HepG2 (cell line): ENCODE results near the gene BABAM2. TPM values are rescaled to one million over a fixed set of nuclear protein-coding genes. Genes with fewer than 3 reads are reported as not detected.

Experiments
- ATAC-seq: fragments of 200-7000 bp; cut with Tn5 transposase; 3 replicates; pipeline ENCODE4 v1.9.1; 2020; ENCODE audit warnings: mild to moderate bottlenecking, moderate library complexity
- BruUV-seq: library from RNA; stranded (reverse); fragments of 400-500 nt; replicated peaks from 2 replicates; lab custom pipeline; 2021; lab: Mats Ljungman, UMichigan
- CTCF ChIA-PET: fragments of 300-600 bp; formaldehyde crosslinking; extraction: SDS; loops from one replicate; lab custom pipeline; 2021; ENCODE audit warnings: low total read pairs, inconsistent platforms, low intra/inter-chr PET ratio; lab: Yijun Ruan, JAX
- POLR2A ChIA-PET: fragments of 350-600 bp; sonication (Branson Sonifier 250); formaldehyde crosslinking; loops from one replicate; lab custom pipeline; 2020; ENCODE audit warnings: antibody characterized with exemption, inconsistent platforms; lab: Yijun Ruan, JAX
- DNase-seq: peaks from one replicate; pipeline ENCODE4 v3.0.0-alpha.2; 2015; ENCODE audit warnings: low spot score
- FAIRE-seq: peaks from 3 replicates; lab custom pipeline; 2011; peaks lifted over from hg19 to GRCh38; lab: Jason Lieb, UNC
- H2AFZ ChIP-seq: one replicate; pipeline ENCODE4 v1.6.1; 2011; ENCODE audit warnings: low read length, inconsistent platforms
- H3K27ac ChIP-seq: fragments of 300-600 bp; 3 replicates; pipeline ENCODE4 v1.8.0; 2011; ENCODE audit warnings: mixed run types, mild to moderate bottlenecking, mixed read lengths, low read length, inconsistent platforms; ENCODE audit not compliant: insufficient read depth; ENCODE audit errors: extremely low read length
- H3K27me3 ChIP-seq, 2 experiments: fragments of 200-600 bp in 1 of 2; 2 replicates in 1 of 2; 3 replicates in 1 of 2; pipeline versions ENCODE4 v1.6.0 to v1.8.0; 2011; ENCODE audit warnings: low read length in 2 of 2, mild to moderate bottlenecking in 2 of 2, moderate library complexity in 2 of 2, inconsistent platforms in 1 of 2; ENCODE audit not compliant: insufficient read depth in 2 of 2, control insufficient read depth in 1 of 2
- H3K36me3 ChIP-seq, 2 experiments: fragments of 200-600 bp in 1 of 2; replicated peaks in 1 of 2; 2 replicates in 1 of 2; 3 replicates in 1 of 2; pipeline versions ENCODE4 v1.5.1 to v1.8.0; 2011; ENCODE audit warnings: low read length in 2 of 2, inconsistent platforms in 1 of 2; ENCODE audit not compliant: insufficient read depth in 2 of 2, control insufficient read depth in 1 of 2
- H3K4me1 ChIP-seq: 2 replicates; pipeline ENCODE4 v1.5.1; 2012; ENCODE audit warnings: low read length, inconsistent platforms; ENCODE audit not compliant: insufficient read depth
- H3K4me2 ChIP-seq: 2 replicates; pipeline ENCODE4 v1.6.0; 2011; ENCODE audit warnings: low read depth, low read length, inconsistent platforms
- H3K4me3 ChIP-seq, 3 experiments: fragments of 200-600 bp in 1 of 3; sonication (generic), shearing (Covaris generic) in 1 of 3; replicated peaks in 1 of 3; 2 replicates each; pipeline ENCODE4 v1.5.1; 2011 to 2016; ENCODE audit warnings: low read length in 3 of 3, inconsistent platforms in 2 of 3, low read depth in 2 of 3, mild to moderate bottlenecking in 2 of 3, control low read depth in 1 of 3, mixed read lengths in 1 of 3; ENCODE audit not compliant: insufficient read depth in 1 of 3
- H3K79me2 ChIP-seq: one replicate; pipeline ENCODE4 v1.6.1; 2011; ENCODE audit warnings: low read length, inconsistent platforms; ENCODE audit not compliant: insufficient read depth
- H3K9ac ChIP-seq: 2 replicates; pipeline ENCODE4 v1.6.0; 2011; ENCODE audit warnings: mild to moderate bottlenecking, low read depth, low read length, inconsistent platforms; ENCODE audit not compliant: insufficient read depth
- H3K9me3 ChIP-seq: 2 replicates; pipeline ENCODE4 v1.5.1; 2012; ENCODE audit warnings: mild to moderate bottlenecking, low read length
- H4K20me1 ChIP-seq: 2 replicates; pipeline ENCODE4 v1.6.0; 2011; ENCODE audit warnings: inconsistent platforms, mild to moderate bottlenecking, low read length, moderate library complexity; ENCODE audit not compliant: insufficient read depth
- ELK4 ChIP-seq: sonication (generic); formaldehyde crosslinking; IDR thresholded peaks from 2 replicates; pipeline ENCODE4 v1.9.0; 2021; ENCODE audit warnings: missing genetic modification reagents, borderline replicate concordance
- HNF1A ChIP-seq, 2 experiments: sonication (generic) in 1 of 2; formaldehyde crosslinking in 1 of 2; IDR thresholded peaks; 2 replicates each; pipeline versions ENCODE4 v1.4.0 to v1.6.1; 2016 to 2020; ENCODE audit warnings: borderline replicate concordance in 1 of 2, low read depth in 1 of 2, mild to moderate bottlenecking in 1 of 2, missing genetic modification reagents in 1 of 2
- KDM4B ChIP-seq: sonication (generic); formaldehyde crosslinking; IDR thresholded peaks from 2 replicates; pipeline ENCODE4 v1.4.0; 2020; ENCODE audit warnings: missing genetic modification reagents
- KLF6 ChIP-seq: IDR thresholded peaks from 2 replicates; pipeline ENCODE4 v1.8.0; 2016; ENCODE audit warnings: missing biosample characterization, missing genetic modification reagents
- MXI1 ChIP-seq: IDR thresholded peaks from 3 replicates; pipeline ENCODE4 v1.6.1; 2012; ENCODE audit warnings: low read depth, low read length, inconsistent platforms, borderline replicate concordance
- PAF1 ChIP-seq: IDR thresholded peaks from 2 replicates; pipeline ENCODE4 v1.6.1; 2016; ENCODE audit warnings: missing genetic modification reagents, missing compliant biosample characterization
- SIN3A ChIP-seq: IDR thresholded peaks from 2 replicates; pipeline ENCODE4 v1.6.1; 2011; ENCODE audit warnings: low read depth, mild to moderate bottlenecking, control low read depth, low read length, borderline replicate concordance
- U2AF1 ChIP-seq: fragments of 200-400 bp; formaldehyde crosslinking; optimal IDR thresholded peaks from 2 replicates; pipeline ENCODE3; 2017; ENCODE audit warnings: mild to moderate bottlenecking, low read depth, low read length
- ZNF138 ChIP-seq: sonication (generic); formaldehyde crosslinking; IDR thresholded peaks from 2 replicates; pipeline ENCODE4 v1.5.0; 2020; ENCODE audit warnings: mild to moderate bottlenecking, low read depth, missing genetic modification reagents
- ZNF20 ChIP-seq: sonication (generic); formaldehyde crosslinking; IDR thresholded peaks from 2 replicates; pipeline ENCODE4 v1.4.0; 2020; ENCODE audit warnings: mild to moderate bottlenecking, moderate library complexity, missing genetic modification reagents
- ZNF230 ChIP-seq: sonication (generic); formaldehyde crosslinking; IDR thresholded peaks from 2 replicates; pipeline ENCODE4 v1.4.0; 2020; ENCODE audit warnings: mild to moderate bottlenecking, missing genetic modification reagents
- ZNF558 ChIP-seq: sonication (generic); formaldehyde crosslinking; IDR thresholded peaks from 2 replicates; pipeline ENCODE4 v1.9.0; 2022; ENCODE audit warnings: mild to moderate bottlenecking, missing genetic modification reagents, borderline replicate concordance
- ZNF609 ChIP-seq: sonication (generic); formaldehyde crosslinking; IDR thresholded peaks from 2 replicates; pipeline ENCODE4 v1.4.0; 2020; ENCODE audit warnings: mild to moderate bottlenecking, missing genetic modification reagents, borderline replicate concordance
- ZNF775 ChIP-seq: sonication (generic); formaldehyde crosslinking; IDR thresholded peaks from 2 replicates; pipeline ENCODE4 v1.4.0; 2020; ENCODE audit warnings: missing genetic modification reagents, mild to moderate bottlenecking, moderate library complexity, borderline replicate concordance
- WGBS: methylation state at CpG from one replicate; pipeline ENCODE4 v1.1.6; 2017; ENCODE audit warnings: low lambda C conversion rate; 5-methylcytosine and 5-hydroxymethylcytosine counted together
- in situ Hi-C: cut with HindIII; loops from 2 replicates; pipeline ENCODE4 v1.10.0; 2017; ENCODE audit warnings: low pct_unique_long_range_greater_than_20kb; ENCODE audit not compliant: extremely low pct_ligation_motif_present
- intact Hi-C: fragments of 100-400 bp; cut with micrococcal nuclease; formaldehyde crosslinking; loops from one replicate; pipeline ENCODE4 v1.10.0; 2022; ENCODE audit not compliant: unreplicated experiment
- polyA plus RNA-seq, 8 experiments: library from polyadenylated mRNA; depleted of rRNA in 3 of 8; stranded (reverse) in 7 of 8; unstranded in 1 of 8; fragments of >200 nt; fragmentation: Illumina TruSeq in 4 of 8; extraction: Trizol in 4 of 8; gene quantifications; 2 replicates each; pipeline versions ENCODE4 v1.2.1 to v1.2.3, GENCODE V29; 2011 to 2016; ENCODE audit warnings: low read depth in 4 of 8, missing spikeins in 1 of 8, mixed read lengths in 1 of 8; ENCODE audit not compliant: insufficient read depth in 1 of 8
- total RNA-seq, 5 experiments: library from RNA; depleted of rRNA; stranded (reverse); fragments of >200 nt; fragmentation: Illumina TruSeq; extraction: Trizol; gene quantifications; 2 replicates each; pipeline ENCODE4 v1.2.3, GENCODE V29; 2016; ENCODE audit warnings: low read depth in 1 of 5

Gene BABAM2
- total and polyA plus RNA-seq, 2 of the 13 experiments (the other 11 are each of a cell fraction or from before 2014, with no cell fraction given) = 24.9 to 28.0 TPM

- ATAC-seq = no peak
- no peak for TF ChIP-seq PAF1
- TF ChIP-seq ZNF558 (CRISPR knock-in tag) = no peak
- TF ChIP-seq U2AF1 = no peak
- no peak for TF ChIP-seq SIN3A
- TF ChIP-seq ZNF775 (CRISPR knock-in tag) = no peak
- no peak for TF ChIP-seq ZNF230 (CRISPR knock-in tag)
- TF ChIP-seq ZNF20 = no peak
- TF ChIP-seq KLF6 = no peak
- no peak for TF ChIP-seq ZNF609 (CRISPR knock-in tag)
- TF ChIP-seq KDM4B (CRISPR knock-in tag) = no peak
- no peak for TF ChIP-seq MXI1
- TF ChIP-seq ZNF138 (CRISPR knock-in tag) = no peak
- no peak for TF ChIP-seq HNF1A (IDR thresholded peaks at IDR 0.05; ENCODE audit: low read depth)
- no peak for TF ChIP-seq HNF1A (CRISPR knock-in tag; IDR thresholded peaks at IDR 0.05; ENCODE audit: borderline replicate concordance)
- TF ChIP-seq ELK4 (CRISPR knock-in tag) = no peak
These were observed 380.8 kb downstream of the BABAM2 start for GRCh38 chr2:28271231-28271918.

More at GRCh38 chr2:28271231-28271918, 380.8 kb downstream of the BABAM2 start:
- ChIA-PET CTCF (no interaction called here), POLR2A (no interaction called here)
- H3K36me3 ChIP-seq = no peaks in the 10 kb centered on the region; a peak in 1 of 5 replicates
- in situ Hi-C loops (no loop called here), intact Hi-C loops (no loop called here)
- FAIRE-seq (no peak), DNase-seq (no peak)
- WGBS = 88% methylated on average over 3 of the region's 3 CpGs
- H2AFZ ChIP-seq = no peak overlapping the region
- H3K4me3 ChIP-seq = no peak overlapping the region
- no TSS peak for BruUV-seq
- H3K9me3 ChIP-seq = no peaks in the 10 kb centered on the region
- H3K27ac ChIP-seq = no peak overlapping the region
- no peaks in the 10 kb centered on the region for H4K20me1 ChIP-seq
- no peak overlapping the region for H3K9ac ChIP-seq
- H3K27me3 ChIP-seq = no peaks in the 10 kb centered on the region
- no peak overlapping the region for H3K4me2 ChIP-seq
- H3K79me2 ChIP-seq = no peaks in the 10 kb centered on the region
- peaks cover 13% of the 10 kb centered on the region for H3K4me1 ChIP-seq
